Kidney (tissue), 14 donors: ENCODE measurements around the gene RXRB. TPM values are rescaled to one million over a fixed set of nuclear protein-coding genes. Genes with fewer than 3 reads are reported as not detected.

Experiments
- DNase-seq, 5 donors: peaks; one replicate each; pipeline ENCODE4 v3.0.0-alpha.2; 2013 to 2020
- FAIRE-seq: peaks from 2 replicates; lab custom pipeline; 2012; peaks lifted over from hg19 to GRCh38; lab: Jason Lieb, UNC
- H3K27ac ChIP-seq, 2 donors: one replicate each; pipeline ENCODE4 v1.7.0; 2013; ENCODE audit warnings: low read depth in 2 of 2, low read length in 2 of 2, inconsistent platforms in 1 of 2
- H3K27me3 ChIP-seq: one replicate; pipeline ENCODE4 v1.7.1; 2013; ENCODE audit warnings: low read length, inconsistent platforms; ENCODE audit not compliant: control insufficient read depth, insufficient read depth
- H3K36me3 ChIP-seq, 3 donors: one replicate each; pipeline versions ENCODE4 v1.7.0 to v1.7.1; 2013; ENCODE audit warnings: low read length in 3 of 3, control low read depth in 1 of 3, inconsistent platforms in 1 of 3; ENCODE audit not compliant: insufficient read depth in 3 of 3, control insufficient read depth in 2 of 3
- H3K4me1 ChIP-seq, 3 donors: one replicate each; pipeline versions ENCODE4 v1.7.0 to v1.7.1; 2013; ENCODE audit warnings: low read length in 3 of 3, inconsistent platforms in 1 of 3, low read depth in 1 of 3; ENCODE audit not compliant: control insufficient read depth in 2 of 3, insufficient read depth in 2 of 3
- H3K4me3 ChIP-seq, 3 donors: one replicate each; pipeline versions ENCODE4 v1.7.0 to v1.8.1; 2013; ENCODE audit warnings: low read length in 3 of 3, control low read depth in 1 of 3, inconsistent platforms in 1 of 3
- H3K9ac ChIP-seq, 3 donors: one replicate each; pipeline versions ENCODE4 v1.7.0 to v1.7.1; 2013; ENCODE audit warnings: low read length in 3 of 3, control low read depth in 1 of 3, inconsistent platforms in 1 of 3
- H3K9me3 ChIP-seq, 3 donors: one replicate each; pipeline versions ENCODE4 v1.7.0 to v1.7.1; 2013; ENCODE audit warnings: low read length in 3 of 3, control low read depth in 1 of 3, inconsistent platforms in 1 of 3; ENCODE audit not compliant: control insufficient read depth in 2 of 3, insufficient read depth in 1 of 3
- intact Hi-C: fragments of 100-400 bp; cut with DNase I; formaldehyde crosslinking; loops from one replicate; pipeline ENCODE4 v1.11.1; 2022
- polyA plus RNA-seq: library from polyadenylated mRNA; stranded (reverse); fragments of 350-450 nt; fragmentation: Illumina TruSeq; extraction: RNeasy Lipid Tissue Mini Kit (QIAGEN cat#74804); gene quantifications from one replicate; pipeline ENCODE4 v1.2.3, GENCODE V29; 2014; ENCODE audit warnings: low read depth, low replicate concordance; ENCODE audit not compliant: insufficient read depth
- total RNA-seq: library from RNA; stranded (reverse); fragmentation: NEBNext Ultra II Directional; extraction: Animal tissue kit (Norgen Biotek cat#: 25700); gene quantifications from one replicate; pipeline ENCODE4 v1.2.1, GENCODE V29; 2021
- TF ChIP-seq, protein P1 (sequence below): IDR thresholded peaks from 3 replicates; pipeline ENCODE4 v1.5.1; 2012; ENCODE audit warnings: mild to moderate bottlenecking, moderate library complexity, borderline replicate concordance; ENCODE audit not compliant: insufficient read depth; ENCODE audit errors: extremely low read depth
- donor health status: control.
- donor health status: control.
- donor health status: control.
- donor health status: control.
- donor health status: control.
- donor health status: DM: yes; HTN: yes; CAD: no.
- donor health status: Normal renal cell carcinoma (clear cell type).

The RXRB gene
- total and polyA plus RNA-seq, 2 donors from 2014 or later, result 35.7 to 52.2 TPM

DNA sequence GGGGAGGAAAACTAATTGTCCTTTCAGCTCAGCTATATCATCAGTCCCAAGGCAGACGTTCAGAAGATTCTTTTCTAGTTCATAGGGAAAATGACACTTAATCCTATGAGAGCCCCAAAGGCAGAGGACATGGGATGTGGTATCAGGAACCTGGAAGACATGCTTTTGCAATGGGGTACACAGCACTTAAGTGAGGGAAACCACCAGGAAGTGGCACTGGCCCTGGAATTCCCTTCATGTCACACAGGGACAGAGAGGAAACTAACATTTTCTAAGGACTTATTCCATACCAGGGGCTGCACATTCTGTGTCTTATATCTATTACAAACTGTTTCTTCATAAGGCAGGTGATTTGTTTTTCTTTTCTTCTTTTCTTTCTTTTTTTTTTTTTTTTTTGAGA, 43.0 kb upstream of the RXRB start:
- FAIRE-seq, result no peak
- DNase-seq, result no peak

GRCh38 chr6:33241968-33242367, 41.5 kb upstream of the RXRB start:
- Histone ChIP-seq H3K9ac (no peak overlapping the region), H3K27me3 (no peaks in the 10 kb centered on the region), H3K27ac (no peak overlapping the region), H3K4me1 (no peaks in the 10 kb centered on the region), H3K36me3 (no peaks in the 10 kb centered on the region), H3K4me3 (no peak overlapping the region), H3K9me3 (no peaks in the 10 kb centered on the region)
- intact Hi-C loops, result no loop called here
- DNase-seq, result no peak
- no peak for FAIRE-seq
- TF ChIP-seq, protein P1, sequence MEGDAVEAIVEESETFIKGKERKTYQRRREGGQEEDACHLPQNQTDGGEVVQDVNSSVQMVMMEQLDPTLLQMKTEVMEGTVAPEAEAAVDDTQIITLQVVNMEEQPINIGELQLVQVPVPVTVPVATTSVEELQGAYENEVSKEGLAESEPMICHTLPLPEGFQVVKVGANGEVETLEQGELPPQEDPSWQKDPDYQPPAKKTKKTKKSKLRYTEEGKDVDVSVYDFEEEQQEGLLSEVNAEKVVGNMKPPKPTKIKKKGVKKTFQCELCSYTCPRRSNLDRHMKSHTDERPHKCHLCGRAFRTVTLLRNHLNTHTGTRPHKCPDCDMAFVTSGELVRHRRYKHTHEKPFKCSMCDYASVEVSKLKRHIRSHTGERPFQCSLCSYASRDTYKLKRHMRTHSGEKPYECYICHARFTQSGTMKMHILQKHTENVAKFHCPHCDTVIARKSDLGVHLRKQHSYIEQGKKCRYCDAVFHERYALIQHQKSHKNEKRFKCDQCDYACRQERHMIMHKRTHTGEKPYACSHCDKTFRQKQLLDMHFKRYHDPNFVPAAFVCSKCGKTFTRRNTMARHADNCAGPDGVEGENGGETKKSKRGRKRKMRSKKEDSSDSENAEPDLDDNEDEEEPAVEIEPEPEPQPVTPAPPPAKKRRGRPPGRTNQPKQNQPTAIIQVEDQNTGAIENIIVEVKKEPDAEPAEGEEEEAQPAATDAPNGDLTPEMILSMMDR, result no peak

More for the DNA sequence above, 43.0 kb upstream of the RXRB start:
- TF ChIP-seq, protein P1, result no peak
- Histone ChIP-seq H3K9me3 (no peaks in the 10 kb centered on the region), H3K9ac (no peak overlapping the region), H3K4me3 (no peak overlapping the region), H3K36me3 (no peaks in the 10 kb centered on the region), H3K27ac (no peak overlapping the region), H3K4me1 (peaks cover 0 to 5% (median 4%) of the 10 kb centered on the region in 3 donors), H3K27me3 (no peaks in the 10 kb centered on the region)
- intact Hi-C loops, result no loop called here

DNA sequence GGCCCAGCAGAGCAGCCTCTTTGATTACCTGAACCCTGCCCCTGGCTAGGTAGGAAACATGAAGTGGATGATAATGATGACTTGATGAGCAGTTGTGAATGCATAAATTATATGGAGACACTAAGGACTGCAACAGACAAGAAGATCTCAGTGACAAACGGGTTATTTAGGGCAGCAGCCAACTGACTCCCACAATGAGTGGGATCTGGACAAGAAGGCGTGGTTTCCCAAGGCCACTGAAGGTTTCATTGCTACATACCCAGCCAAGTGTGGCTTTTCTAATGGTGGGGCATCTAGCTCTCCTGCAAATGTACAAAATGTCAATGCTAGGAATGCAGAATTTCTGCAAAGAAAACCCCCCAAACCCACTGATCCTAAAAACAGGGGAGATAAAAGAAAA, 37.3 kb upstream of the RXRB start:
- Histone ChIP-seq H3K9ac (no peak overlapping the region), H3K36me3 (no peaks in the 10 kb centered on the region), H3K4me3 (no peak overlapping the region), H3K27me3 (no peaks in the 10 kb centered on the region), H3K27ac (no peak overlapping the region), H3K4me1 (no peaks in the 10 kb centered on the region), H3K9me3 (no peaks in the 10 kb centered on the region)
- intact Hi-C loops, result no loop called here
- peak in 4 of 5 donors; percentile 22 to 42 (median 30) for DNase-seq
- TF ChIP-seq, protein P1, result no peak
- FAIRE-seq, result no peak

- Histone ChIP-seq H3K4me1 (no peaks in the 10 kb centered on the region), H3K4me3 (no peak overlapping the region), H3K9me3 (no peaks in the 10 kb centered on the region), H3K9ac (no peak overlapping the region), H3K36me3 (no peaks in the 10 kb centered on the region), H3K27ac (no peak overlapping the region), H3K27me3 (no peaks in the 10 kb centered on the region)
- DNase-seq, result no peak
- TF ChIP-seq, protein P1, result no peak
- FAIRE-seq, result no peak
- intact Hi-C loops, result no loop called here
Measured at GRCh38 chr6:33236852-33237251, 36.4 kb upstream of the RXRB start.
